ENCODE results near the gene ZBED4. TPM values are rescaled to one million over a fixed set of nuclear protein-coding genes. Genes with fewer than 3 reads are reported as not detected.

ZBED4 gene
- total and polyA plus RNA-seq, 2 of the 13 experiments (the other 11 are each of a cell fraction or from before 2014, with no cell fraction given), result 5.4 to 9.6 TPM

DNA sequence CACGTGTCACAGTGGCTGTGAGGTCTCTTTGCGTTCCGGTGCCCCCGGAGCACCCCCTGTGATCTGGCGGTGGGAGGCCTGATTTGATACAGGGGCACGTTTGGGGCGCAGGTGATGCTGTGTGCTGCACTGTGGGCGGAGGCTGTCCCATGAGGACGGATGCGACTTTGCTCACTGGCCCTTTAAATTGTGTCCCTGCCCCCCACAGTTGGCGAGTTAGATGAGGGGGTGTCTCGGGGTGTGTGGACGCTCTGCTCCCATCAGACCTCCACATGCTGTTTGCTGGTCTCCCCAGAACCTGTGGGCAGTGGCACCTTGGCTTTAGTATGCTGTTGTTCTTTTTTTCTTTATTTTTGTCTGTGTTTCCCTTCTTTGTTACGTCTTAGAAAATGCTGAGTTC, 5.2 kb downstream of the ZBED4 start:
- H3K9me3 ChIP-seq (ENCODE audit: low read length), result no peaks in the 10 kb centered on the region
- H3K27me3 ChIP-seq (ENCODE audit: control insufficient read depth in 1 of 2, insufficient read depth in 2 of 2, low read length in 2 of 2), result no peaks in the 10 kb centered on the region
- 89% methylated on average over 14 of the region's 14 CpGs for WGBS (ENCODE audit: low lambda C conversion rate)
- ATAC-seq (no peak), DNase-seq (ENCODE audit: low spot score) (no peak), FAIRE-seq (no peak)
- H3K4me2 ChIP-seq (ENCODE audit: low read depth, low read length), result no peak overlapping the region
- ChIA-PET CTCF (ENCODE audit: low intra/inter-chr PET ratio, low total read pairs) (no interaction called here), POLR2A (no interaction called here)
- H3K4me1 ChIP-seq (ENCODE audit: insufficient read depth, low read length), result peaks cover 37% of the 10 kb centered on the region
- peaks cover 36% of the 10 kb centered on the region for H4K20me1 ChIP-seq (ENCODE audit: insufficient read depth, low read length)
- H3K27ac ChIP-seq (ENCODE audit: extremely low read length, insufficient read depth, low read length), result no peak overlapping the region
- peaks cover 0 to 5% of the 10 kb centered on the region in 2 experiments; a peak in 1 of 5 replicates for H3K36me3 ChIP-seq (replicated peaks in 1 of 2; ENCODE audit: control insufficient read depth in 1 of 2, insufficient read depth in 2 of 2, low read length in 2 of 2)
- H2AFZ ChIP-seq (ENCODE audit: low read length), result no peak overlapping the region
- no TSS peak for BruUV-seq (replicated peaks)
- in situ Hi-C loops (cut with HindIII; ENCODE audit: extremely low pct_ligation_motif_present, low pct_unique_long_range_greater_than_20kb) (no loop called here), intact Hi-C loops (cut with micrococcal nuclease; ENCODE audit: unreplicated experiment) (no loop called here)
- H3K4me3 ChIP-seq (replicated peaks in 1 of 3; ENCODE audit: insufficient read depth in 1 of 3, low read depth in 2 of 3, low read length in 3 of 3), result no peak overlapping the region
- TF ChIP-seq MAFF (IDR thresholded peaks at IDR 0.05; ENCODE audit: low read depth, low read length), result no peak
- TF ChIP-seq, protein P1, sequence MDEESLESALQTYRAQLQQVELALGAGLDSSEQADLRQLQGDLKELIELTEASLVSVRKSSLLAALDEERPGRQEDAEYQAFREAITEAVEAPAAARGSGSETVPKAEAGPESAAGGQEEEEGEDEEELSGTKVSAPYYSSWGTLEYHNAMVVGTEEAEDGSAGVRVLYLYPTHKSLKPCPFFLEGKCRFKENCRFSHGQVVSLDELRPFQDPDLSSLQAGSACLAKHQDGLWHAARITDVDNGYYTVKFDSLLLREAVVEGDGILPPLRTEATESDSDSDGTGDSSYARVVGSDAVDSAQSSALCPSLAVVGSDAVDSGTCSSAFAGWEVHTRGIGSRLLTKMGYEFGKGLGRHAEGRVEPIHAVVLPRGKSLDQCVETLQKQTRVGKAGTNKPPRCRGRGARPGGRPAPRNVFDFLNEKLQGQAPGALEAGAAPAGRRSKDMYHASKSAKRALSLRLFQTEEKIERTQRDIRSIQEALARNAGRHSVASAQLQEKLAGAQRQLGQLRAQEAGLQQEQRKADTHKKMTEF (CRISPR knock-in tag; IDR thresholded peaks at IDR 0.05), result no peak
- TF ChIP-seq ZBTB3 (CRISPR knock-in tag; IDR thresholded peaks at IDR 0.05; ENCODE audit: borderline replicate concordance, low read depth), result no peak
- no peak for TF ChIP-seq ZNF557 (CRISPR knock-in tag; IDR thresholded peaks at IDR 0.05)
- TF ChIP-seq RXRA (CRISPR knock-in tag; IDR thresholded peaks at IDR 0.05), result no peak
- TF ChIP-seq, protein P2, sequence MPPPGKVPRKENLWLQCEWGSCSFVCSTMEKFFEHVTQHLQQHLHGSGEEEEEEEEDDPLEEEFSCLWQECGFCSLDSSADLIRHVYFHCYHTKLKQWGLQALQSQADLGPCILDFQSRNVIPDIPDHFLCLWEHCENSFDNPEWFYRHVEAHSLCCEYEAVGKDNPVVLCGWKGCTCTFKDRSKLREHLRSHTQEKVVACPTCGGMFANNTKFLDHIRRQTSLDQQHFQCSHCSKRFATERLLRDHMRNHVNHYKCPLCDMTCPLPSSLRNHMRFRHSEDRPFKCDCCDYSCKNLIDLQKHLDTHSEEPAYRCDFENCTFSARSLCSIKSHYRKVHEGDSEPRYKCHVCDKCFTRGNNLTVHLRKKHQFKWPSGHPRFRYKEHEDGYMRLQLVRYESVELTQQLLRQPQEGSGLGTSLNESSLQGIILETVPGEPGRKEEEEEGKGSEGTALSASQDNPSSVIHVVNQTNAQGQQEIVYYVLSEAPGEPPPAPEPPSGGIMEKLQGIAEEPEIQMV (CRISPR knock-in tag; IDR thresholded peaks at IDR 0.05; ENCODE audit: low read depth), result no peak
- no peak for TF ChIP-seq ZNF326 (CRISPR knock-in tag; IDR thresholded peaks at IDR 0.05; ENCODE audit: borderline replicate concordance)
- TF ChIP-seq SCMH1 (CRISPR knock-in tag; IDR thresholded peaks at IDR 0.05; ENCODE audit: borderline replicate concordance), result no peak
- TF ChIP-seq ZNF12 (CRISPR knock-in tag; IDR thresholded peaks at IDR 0.05), result no peak
- no peak for TF ChIP-seq NFYC (CRISPR knock-in tag; IDR thresholded peaks at IDR 0.05)
- no peak for TF ChIP-seq CEBPG (CRISPR knock-in tag; IDR thresholded peaks at IDR 0.05)
- peaks cover 87% of the 10 kb centered on the region for H3K79me2 ChIP-seq (ENCODE audit: insufficient read depth, low read length)
- no peak overlapping the region for H3K9ac ChIP-seq (ENCODE audit: insufficient read depth, low read depth, low read length)

All from HepG2 (cell line).